ENCODE measurements around the gene YJEFN3. TPM values are rescaled to one million over a fixed set of nuclear protein-coding genes. Genes with fewer than 3 reads are reported as not detected.

Gene YJEFN3
- total and polyA plus RNA-seq, 2 donors from 2014 or later, result 3.1 to 3.7 TPM

DNA sequence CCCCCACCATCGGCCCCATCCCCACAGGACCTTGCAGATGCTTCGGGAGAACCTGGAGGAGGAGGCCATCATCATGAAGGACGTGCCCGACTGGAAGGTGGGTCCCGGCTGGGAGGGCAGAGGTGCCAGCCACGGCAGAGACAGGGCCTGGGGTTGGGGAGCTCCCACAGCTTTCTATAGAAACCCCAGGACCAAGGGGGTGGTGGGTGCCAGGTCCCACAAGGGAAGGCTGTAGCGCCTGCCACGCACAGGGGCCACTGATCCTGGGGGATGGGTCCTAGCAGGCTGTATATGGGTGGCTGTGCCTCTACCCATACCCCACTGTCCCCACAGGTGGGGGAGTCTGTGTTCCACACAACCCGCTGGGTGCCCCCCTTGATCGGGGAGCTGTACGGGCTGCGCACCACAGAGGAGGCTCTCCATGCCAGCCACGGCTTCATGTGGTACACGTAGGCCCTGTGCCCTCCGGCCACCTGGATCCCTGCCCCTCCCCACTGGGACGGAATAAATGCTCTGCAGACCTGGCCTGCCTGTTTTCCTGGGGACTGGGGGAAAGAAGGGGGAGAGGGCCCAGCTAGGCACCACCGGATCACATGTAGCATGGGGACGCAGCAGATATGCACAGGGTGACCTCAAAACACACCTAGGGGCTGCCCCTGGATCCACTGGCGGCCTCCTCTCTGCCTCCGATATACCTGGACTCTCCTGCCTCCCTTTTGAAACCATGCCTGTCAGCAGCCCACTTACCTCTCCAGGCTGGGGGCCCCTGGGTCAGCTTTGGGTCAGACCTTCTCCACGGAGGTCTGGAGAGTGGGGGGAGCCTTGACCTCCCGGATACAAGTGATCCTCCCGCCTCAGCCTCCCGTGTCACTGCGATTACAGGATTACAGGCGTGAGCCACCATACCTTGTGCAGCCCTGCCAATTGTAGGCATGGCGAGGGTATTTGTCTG, 761 bp upstream of the YJEFN3 start:
- Histone ChIP-seq H3K9ac (ENCODE audit: low read length in 3 of 3) (no peak overlapping the region), H3K27ac (ENCODE audit: low read depth in 2 of 2, low read length in 2 of 2) (no peak overlapping the region), H3K27me3 (ENCODE audit: control insufficient read depth, insufficient read depth, low read length) (no peaks in the 10 kb centered on the region), H3K4me1 (ENCODE audit: control insufficient read depth in 2 of 3, insufficient read depth in 2 of 3, low read depth in 1 of 3, low read length in 3 of 3) (peaks cover 0 to 2% (median 0%) of the 10 kb centered on the region in 3 donors), H3K36me3 (ENCODE audit: control insufficient read depth in 2 of 3, insufficient read depth in 3 of 3, low read length in 3 of 3) (peaks cover 0 to 5% (median 3%) of the 10 kb centered on the region in 3 donors), H3K4me3 (ENCODE audit: low read length in 3 of 3) (no peak overlapping the region), H3K9me3 (ENCODE audit: control insufficient read depth in 2 of 3, insufficient read depth in 1 of 3, low read length in 3 of 3) (no peaks in the 10 kb centered on the region)
- no peak for DNase-seq
- TF ChIP-seq, protein P1, sequence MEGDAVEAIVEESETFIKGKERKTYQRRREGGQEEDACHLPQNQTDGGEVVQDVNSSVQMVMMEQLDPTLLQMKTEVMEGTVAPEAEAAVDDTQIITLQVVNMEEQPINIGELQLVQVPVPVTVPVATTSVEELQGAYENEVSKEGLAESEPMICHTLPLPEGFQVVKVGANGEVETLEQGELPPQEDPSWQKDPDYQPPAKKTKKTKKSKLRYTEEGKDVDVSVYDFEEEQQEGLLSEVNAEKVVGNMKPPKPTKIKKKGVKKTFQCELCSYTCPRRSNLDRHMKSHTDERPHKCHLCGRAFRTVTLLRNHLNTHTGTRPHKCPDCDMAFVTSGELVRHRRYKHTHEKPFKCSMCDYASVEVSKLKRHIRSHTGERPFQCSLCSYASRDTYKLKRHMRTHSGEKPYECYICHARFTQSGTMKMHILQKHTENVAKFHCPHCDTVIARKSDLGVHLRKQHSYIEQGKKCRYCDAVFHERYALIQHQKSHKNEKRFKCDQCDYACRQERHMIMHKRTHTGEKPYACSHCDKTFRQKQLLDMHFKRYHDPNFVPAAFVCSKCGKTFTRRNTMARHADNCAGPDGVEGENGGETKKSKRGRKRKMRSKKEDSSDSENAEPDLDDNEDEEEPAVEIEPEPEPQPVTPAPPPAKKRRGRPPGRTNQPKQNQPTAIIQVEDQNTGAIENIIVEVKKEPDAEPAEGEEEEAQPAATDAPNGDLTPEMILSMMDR (IDR thresholded peaks at IDR 0.05; ENCODE audit: borderline replicate concordance, extremely low read depth, insufficient read depth), result no peak
- FAIRE-seq, result no peak
- intact Hi-C loops (cut with DNase I), result no loop called here

DNA sequence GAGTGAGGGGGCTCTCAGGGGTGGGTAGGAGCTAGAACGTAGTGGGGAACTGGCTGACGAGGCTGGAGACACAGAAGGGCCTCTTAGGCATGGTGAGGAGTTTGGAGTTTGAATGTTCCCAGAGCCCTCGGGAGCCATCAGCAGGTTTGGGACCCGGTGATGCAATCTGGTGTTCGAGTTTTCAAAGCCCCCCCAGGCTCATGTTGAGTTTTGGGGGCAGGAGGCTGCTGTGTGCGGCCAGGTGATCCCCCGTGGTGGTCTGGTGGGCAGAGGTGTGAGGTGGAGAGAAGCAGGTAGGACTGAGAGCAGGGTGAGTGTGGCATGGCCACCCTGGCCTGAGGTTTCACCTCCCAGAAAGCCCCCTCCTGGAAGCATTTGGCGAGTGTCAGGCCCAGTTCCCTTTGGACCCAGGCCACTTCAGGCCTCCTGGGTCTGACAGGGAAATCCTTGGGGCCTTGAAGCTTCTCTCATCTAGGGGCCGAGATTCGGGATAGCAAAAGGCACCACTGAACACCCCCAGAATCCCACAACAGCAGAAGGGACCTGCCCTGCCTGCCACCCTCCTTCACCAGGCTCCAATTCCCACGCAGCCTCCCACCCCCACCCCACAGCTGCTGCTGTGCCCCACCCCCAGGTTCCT, 1.2 kb downstream of the YJEFN3 start:
- no peak for DNase-seq
- Histone ChIP-seq H3K4me3 (ENCODE audit: low read length in 3 of 3) (no peak overlapping the region), H3K4me1 (ENCODE audit: control insufficient read depth in 2 of 3, insufficient read depth in 2 of 3, low read depth in 1 of 3, low read length in 3 of 3) (peaks cover 0 to 2% (median 0%) of the 10 kb centered on the region in 3 donors), H3K27me3 (ENCODE audit: control insufficient read depth, insufficient read depth, low read length) (no peaks in the 10 kb centered on the region), H3K9me3 (ENCODE audit: control insufficient read depth in 2 of 3, insufficient read depth in 1 of 3, low read length in 3 of 3) (no peaks in the 10 kb centered on the region), H3K27ac (ENCODE audit: low read depth in 2 of 2, low read length in 2 of 2) (no peak overlapping the region), H3K9ac (ENCODE audit: low read length in 3 of 3) (no peak overlapping the region), H3K36me3 (ENCODE audit: control insufficient read depth in 2 of 3, insufficient read depth in 3 of 3, low read length in 3 of 3) (peaks cover 0 to 3% (median 0%) of the 10 kb centered on the region in 3 donors)
- no peak for FAIRE-seq
- TF ChIP-seq, protein P1 (IDR thresholded peaks at IDR 0.05; ENCODE audit: borderline replicate concordance, extremely low read depth, insufficient read depth), result no peak
- intact Hi-C loops (cut with DNase I), result loop anchor here (5.0 to 10.0 kb wide), 2 partner anchors 112 to 435 kb away; partner anchors contain the start of gene GMIP

DNA sequence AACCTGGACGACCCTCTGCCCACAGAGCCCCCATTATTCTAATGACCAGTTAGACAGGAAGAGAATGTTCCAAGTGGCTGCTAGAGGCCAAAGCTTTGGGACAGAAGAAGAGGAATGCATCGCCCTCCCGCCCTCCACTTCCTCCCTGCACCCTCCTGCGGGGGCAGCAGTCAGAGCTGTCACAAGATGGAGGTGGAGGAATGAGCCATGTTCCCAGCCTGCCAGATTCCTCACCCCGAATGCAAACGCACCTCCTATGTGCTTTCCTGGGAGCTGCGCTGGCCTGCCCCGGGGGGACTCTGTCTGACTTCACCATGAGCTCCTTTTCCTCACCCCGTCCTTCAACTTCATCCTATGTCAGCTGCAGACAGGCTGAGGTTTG, 1.7 kb downstream of the YJEFN3 start:
- no peak for DNase-seq
- Histone ChIP-seq H3K27me3 (ENCODE audit: control insufficient read depth, insufficient read depth, low read length) (no peaks in the 10 kb centered on the region), H3K36me3 (ENCODE audit: control insufficient read depth in 2 of 3, insufficient read depth in 3 of 3, low read length in 3 of 3) (peaks cover 0 to 3% (median 0%) of the 10 kb centered on the region in 3 donors), H3K9ac (ENCODE audit: low read length in 3 of 3) (no peak overlapping the region), H3K4me3 (ENCODE audit: low read length in 3 of 3) (no peak overlapping the region), H3K9me3 (ENCODE audit: control insufficient read depth in 2 of 3, insufficient read depth in 1 of 3, low read length in 3 of 3) (no peaks in the 10 kb centered on the region), H3K4me1 (ENCODE audit: control insufficient read depth in 2 of 3, insufficient read depth in 2 of 3, low read depth in 1 of 3, low read length in 3 of 3) (peaks cover 0 to 2% (median 0%) of the 10 kb centered on the region in 3 donors), H3K27ac (ENCODE audit: low read depth in 2 of 2, low read length in 2 of 2) (no peak overlapping the region)
- TF ChIP-seq, protein P1 (IDR thresholded peaks at IDR 0.05; ENCODE audit: borderline replicate concordance, extremely low read depth, insufficient read depth), result no peak
- FAIRE-seq, result no peak
- intact Hi-C loops (cut with DNase I), result loop anchor here (5.0 to 10.0 kb wide), 2 partner anchors 112 to 434 kb away; partner anchors contain the start of gene GMIP
